Astrocyte of the cerebellum (primary cell): ENCODE results near the gene FAM78A.

Source experiments
- DNase-seq: peaks from one replicate; pipeline ENCODE4 v3.0.0-alpha.2; 2011; ENCODE audit warnings: low read depth
- H3K4me3 ChIP-seq: 2 replicates; pipeline ENCODE4 v1.5.1; 2011; ENCODE audit warnings: mild to moderate bottlenecking, low read depth, low read length, moderate library complexity
- in situ Hi-C: cut with HindIII; loops from 2 replicates; pipeline ENCODE4 v1.10.0; 2017; ENCODE audit warnings: low sequenced_read_pairs
- TF ChIP-seq, protein P1 (sequence below): IDR thresholded peaks from 2 replicates; pipeline ENCODE4 v1.5.1; 2012; ENCODE audit warnings: low read length, low read depth, moderate library complexity, mild to moderate bottlenecking; ENCODE audit errors: missing control alignments

FAM78A gene

DNA sequence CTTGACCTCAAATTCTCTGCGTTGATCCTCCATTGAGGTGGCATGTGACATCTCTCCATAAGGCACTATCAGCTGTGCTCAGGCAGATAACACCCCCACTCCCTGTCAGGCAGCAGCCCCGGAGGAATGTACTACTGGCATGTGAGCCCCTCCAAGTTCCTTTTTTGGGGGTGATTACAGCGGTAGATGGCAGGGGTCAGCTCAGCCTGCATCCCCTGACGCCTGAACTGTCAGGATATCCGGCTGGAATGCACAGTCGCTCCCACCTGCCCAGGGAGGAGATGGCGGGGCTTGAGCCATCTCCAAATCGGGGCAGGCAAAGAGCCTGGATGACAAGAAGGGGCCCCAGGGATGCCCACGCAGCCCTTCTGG, 40.8 kb downstream of the FAM78A start:
- no peak for DNase-seq
- H3K4me3 ChIP-seq = no peak overlapping the region
- TF ChIP-seq, protein P1, sequence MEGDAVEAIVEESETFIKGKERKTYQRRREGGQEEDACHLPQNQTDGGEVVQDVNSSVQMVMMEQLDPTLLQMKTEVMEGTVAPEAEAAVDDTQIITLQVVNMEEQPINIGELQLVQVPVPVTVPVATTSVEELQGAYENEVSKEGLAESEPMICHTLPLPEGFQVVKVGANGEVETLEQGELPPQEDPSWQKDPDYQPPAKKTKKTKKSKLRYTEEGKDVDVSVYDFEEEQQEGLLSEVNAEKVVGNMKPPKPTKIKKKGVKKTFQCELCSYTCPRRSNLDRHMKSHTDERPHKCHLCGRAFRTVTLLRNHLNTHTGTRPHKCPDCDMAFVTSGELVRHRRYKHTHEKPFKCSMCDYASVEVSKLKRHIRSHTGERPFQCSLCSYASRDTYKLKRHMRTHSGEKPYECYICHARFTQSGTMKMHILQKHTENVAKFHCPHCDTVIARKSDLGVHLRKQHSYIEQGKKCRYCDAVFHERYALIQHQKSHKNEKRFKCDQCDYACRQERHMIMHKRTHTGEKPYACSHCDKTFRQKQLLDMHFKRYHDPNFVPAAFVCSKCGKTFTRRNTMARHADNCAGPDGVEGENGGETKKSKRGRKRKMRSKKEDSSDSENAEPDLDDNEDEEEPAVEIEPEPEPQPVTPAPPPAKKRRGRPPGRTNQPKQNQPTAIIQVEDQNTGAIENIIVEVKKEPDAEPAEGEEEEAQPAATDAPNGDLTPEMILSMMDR = no peak
- in situ Hi-C loops = no loop called here

DNA sequence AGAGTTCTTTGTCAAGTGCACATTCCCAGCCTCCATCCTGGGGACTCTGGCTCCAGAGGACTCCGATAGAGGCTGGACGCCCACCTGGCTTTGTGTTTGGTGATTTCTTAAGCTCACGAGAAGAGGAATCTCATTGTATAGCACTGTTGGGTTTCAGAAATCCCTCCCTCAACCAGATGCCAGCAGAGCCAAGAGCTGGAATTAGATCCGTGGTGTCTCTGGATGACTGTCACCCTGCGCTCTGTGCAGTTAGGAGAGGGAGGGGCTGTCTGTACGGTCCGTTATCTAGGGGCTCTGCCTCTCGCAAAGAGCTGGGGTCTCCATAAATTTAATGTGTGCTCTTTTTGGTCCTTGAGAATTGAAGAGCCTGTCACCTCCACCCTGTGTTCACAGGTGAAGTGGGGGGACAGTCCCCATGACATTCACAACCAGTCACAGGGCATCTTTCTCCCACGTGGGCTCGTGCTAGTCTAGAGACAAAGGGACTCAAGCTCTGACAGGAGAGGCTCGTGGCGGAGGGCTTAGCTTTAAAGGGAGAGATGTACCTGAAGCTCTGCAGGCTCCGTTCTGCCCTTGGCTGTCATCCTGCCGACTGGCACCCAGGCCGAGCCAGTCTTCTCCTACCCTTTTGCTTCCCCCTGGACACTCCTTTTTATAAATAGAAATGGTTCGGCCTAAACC, 41.4 kb downstream of the FAM78A start:
- TF ChIP-seq, protein P1 = no peak
- in situ Hi-C loops = no loop called here
- no peak overlapping the region for H3K4me3 ChIP-seq

DNA sequence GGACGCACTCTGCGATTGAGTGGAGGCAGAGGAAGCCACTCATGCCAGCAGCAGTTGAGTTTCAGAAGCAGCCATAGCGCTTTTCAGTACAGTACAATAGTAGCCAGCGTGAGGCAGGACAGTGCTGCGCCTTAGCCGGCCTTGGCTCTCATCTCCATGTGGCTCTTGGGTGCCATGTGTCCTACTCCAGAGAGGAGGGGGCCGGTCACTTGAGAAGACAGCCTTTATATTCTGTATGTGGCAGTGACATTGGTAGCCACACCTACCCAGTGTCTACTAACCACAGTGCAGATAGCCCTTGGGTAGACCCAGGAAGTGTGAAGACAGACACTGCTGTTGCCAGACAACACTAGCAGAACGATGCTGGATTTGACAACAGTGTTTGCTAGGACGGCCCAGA, 42.3 kb downstream of the FAM78A start:
- no peak overlapping the region for H3K4me3 ChIP-seq
- TF ChIP-seq, protein P1 = no peak
- DNase-seq = no peak

More for the DNA sequence above, 41.4 kb downstream of the FAM78A start:
- no peak for DNase-seq

DNA sequence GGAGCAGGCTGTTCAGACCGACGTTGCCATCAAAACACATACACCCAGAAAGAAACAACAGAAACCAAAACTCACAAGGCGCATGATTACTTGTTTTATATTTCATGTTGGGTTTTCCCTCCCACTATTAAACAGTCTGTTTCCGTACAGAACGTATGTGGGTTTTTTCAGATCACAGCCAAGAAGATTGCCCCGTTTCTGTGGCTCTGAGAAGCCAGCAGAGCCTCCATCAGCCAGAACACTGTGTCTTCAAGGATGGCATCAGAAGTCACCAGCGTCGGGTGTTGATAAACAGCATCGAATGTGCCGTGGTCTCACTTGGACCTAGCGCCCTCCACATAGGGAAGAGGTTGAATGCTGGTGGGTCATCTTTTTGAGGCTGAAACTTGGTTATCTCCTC, 42.8 kb downstream of the FAM78A start:
- in situ Hi-C loops = no loop called here
- no peak overlapping the region for H3K4me3 ChIP-seq
- TF ChIP-seq, protein P1 = no peak
- DNase-seq = no peak

More for the DNA sequence above, 42.3 kb downstream of the FAM78A start:
- in situ Hi-C loops = no loop called here

DNA sequence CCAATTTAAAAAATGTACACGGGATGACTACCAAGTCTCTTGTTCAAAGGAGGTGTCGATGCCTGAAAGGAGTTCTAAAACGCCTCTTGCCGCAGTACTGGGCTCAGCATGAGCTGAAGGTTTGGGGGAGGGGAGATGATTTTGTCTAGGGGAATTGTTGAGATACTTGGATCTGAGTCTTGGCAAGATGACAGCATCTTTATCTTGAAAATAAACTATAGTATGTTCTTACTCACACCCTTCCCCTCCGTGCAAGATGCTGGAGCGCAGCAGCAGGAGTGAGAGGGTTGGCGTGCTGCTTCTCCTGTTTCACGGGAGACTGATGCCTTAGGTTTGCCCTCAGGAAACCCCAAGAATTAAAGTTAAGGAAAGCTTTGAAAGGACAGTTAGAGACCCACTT, 47.3 kb downstream of the FAM78A start:
- peak; percentile 82 for DNase-seq
- H3K4me3 ChIP-seq = no peak overlapping the region
- in situ Hi-C loops = no loop called here
- TF ChIP-seq, protein P1 = no peak

DNA sequence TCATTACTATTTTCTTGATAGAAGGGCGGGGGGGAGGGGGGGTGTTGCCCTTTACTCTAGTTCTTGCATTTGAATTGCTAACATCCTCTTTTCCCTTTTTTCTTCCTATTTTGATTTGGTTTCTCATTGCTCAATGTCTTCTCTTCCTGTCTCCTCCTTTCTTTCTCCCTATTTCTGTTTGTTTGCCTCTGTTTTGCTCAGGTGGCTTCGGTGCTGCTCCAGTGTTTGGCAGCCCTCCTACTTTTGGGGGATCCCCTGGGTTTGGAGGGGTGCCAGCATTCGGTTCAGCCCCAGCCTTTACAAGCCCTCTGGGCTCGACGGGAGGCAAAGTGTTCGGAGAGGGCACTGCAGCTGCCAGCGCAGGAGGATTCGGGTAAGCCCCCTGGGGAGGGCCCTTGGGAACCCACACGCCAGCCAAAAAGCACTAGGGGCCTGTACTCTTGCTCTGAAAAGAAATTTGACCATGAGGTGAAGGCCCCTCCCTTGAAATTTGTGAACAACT, 48.3 kb downstream of the FAM78A start:
- no peak overlapping the region for H3K4me3 ChIP-seq
- TF ChIP-seq, protein P1 = no peak
- in situ Hi-C loops = no loop called here
- DNase-seq = no peak
